GM12878 (cell line): Measurements from ENCODE around the gene UXS1. TPM values are rescaled to one million over a fixed set of nuclear protein-coding genes. Genes with fewer than 3 reads are reported as not detected.

Experiments used
- ATAC-seq: fragments of 200-7000 bp; cut with Tn5 transposase; 3 replicates; pipeline ENCODE4 v1.9.1; 2020; ENCODE audit warnings: mild to moderate bottlenecking, moderate library complexity
- BruUV-seq: library from RNA; stranded (reverse); fragments of 400-500 nt; replicated peaks from 2 replicates; lab custom pipeline; 2021; lab: Mats Ljungman, UMichigan
- CTCF ChIA-PET: fragments of 300-600 bp; sonication (Branson Sonifier 250); formaldehyde crosslinking; extraction: SDS; loops from one replicate; lab custom pipeline; 2021; ENCODE audit warnings: inconsistent platforms; lab: Yijun Ruan, JAX
- POLR2A ChIA-PET: fragments of 350-600 bp; formaldehyde crosslinking; extraction: SDS; loops from one replicate; lab custom pipeline; 2021; ENCODE audit warnings: inconsistent platforms; lab: Charles Lee
- RAD21 ChIA-PET: fragments of 300-600 bp; sonication (Branson Sonifier 250); formaldehyde crosslinking; loops from one replicate; lab custom pipeline; 2023; ENCODE audit warnings: antibody characterized with exemption; ENCODE audit not compliant: unreplicated experiment; lab: Charles Lee
- SMC1A ChIA-PET: fragments of 300-600 bp; sonication (Branson Sonifier 250); formaldehyde crosslinking; loops from one replicate; lab custom pipeline; 2023; ENCODE audit not compliant: unreplicated experiment, uncharacterized antibody; lab: Charles Lee
- DNase-seq: peaks from one replicate; pipeline ENCODE4 v3.0.0-alpha.2; 2011; ENCODE audit warnings: low read depth, low spot score
- FAIRE-seq: peaks from 3 replicates; lab custom pipeline; 2011; peaks lifted over from hg19 to GRCh38; lab: Jason Lieb, UNC
- H2AFZ ChIP-seq: 2 replicates; pipeline ENCODE4 v1.6.0; 2011; ENCODE audit warnings: low read depth, low read length, control low read depth; ENCODE audit not compliant: control insufficient read depth
- H3K27ac ChIP-seq: 2 replicates; pipeline ENCODE4 v1.5.1; 2011; ENCODE audit warnings: control low read depth; ENCODE audit not compliant: control insufficient read depth, insufficient read depth
- H3K27me3 ChIP-seq, 2 experiments: replicated peaks in 1 of 2; 2 replicates each; pipeline versions ENCODE4 v1.6.0 to v1.6.1; 2011; ENCODE audit warnings: low read length in 1 of 2; ENCODE audit not compliant: control insufficient read depth in 2 of 2, insufficient read depth in 2 of 2
- H3K36me3 ChIP-seq, 2 experiments: 2 replicates each; pipeline ENCODE4 v1.5.1; 2011; ENCODE audit warnings: low read length in 1 of 2; ENCODE audit not compliant: control insufficient read depth in 2 of 2, insufficient read depth in 2 of 2
- H3K4me1 ChIP-seq: 2 replicates; pipeline ENCODE4 v1.6.1; 2011; ENCODE audit warnings: mild to moderate bottlenecking, low read length, moderate library complexity, mixed read lengths; ENCODE audit not compliant: control insufficient read depth, insufficient read depth
- H3K4me2 ChIP-seq: 2 replicates; pipeline ENCODE4 v1.6.0; 2011; ENCODE audit warnings: control low read depth; ENCODE audit not compliant: control insufficient read depth, insufficient read depth
- H3K4me3 ChIP-seq: fragments of 200-600 bp; sonication (generic); 2 replicates; pipeline ENCODE4 v1.5.1; 2016
- H3K79me2 ChIP-seq: 2 replicates; pipeline ENCODE4 v1.6.0; 2011; ENCODE audit warnings: low read length; ENCODE audit not compliant: control insufficient read depth, insufficient read depth
- H3K9ac ChIP-seq: 2 replicates; pipeline ENCODE4 v1.8.0; 2011; ENCODE audit warnings: low read length, control low read depth, mixed read lengths; ENCODE audit not compliant: control insufficient read depth, insufficient read depth
- H3K9me3 ChIP-seq: replicated peaks from 3 replicates; pipeline ENCODE4 v1.5.1; 2011; ENCODE audit warnings: mild to moderate bottlenecking, low read length; ENCODE audit not compliant: control insufficient read depth, insufficient read depth
- H4K20me1 ChIP-seq: 2 replicates; pipeline ENCODE4 v1.6.0; 2011; ENCODE audit not compliant: control insufficient read depth, insufficient read depth
- BCL11A ChIP-seq: IDR thresholded peaks from 2 replicates; pipeline ENCODE4 v1.6.1; 2011; ENCODE audit warnings: low read depth, low read length
- CHD1 ChIP-seq: IDR thresholded peaks from 2 replicates; pipeline ENCODE4 v1.6.1; 2012; ENCODE audit warnings: low read depth, low read length, improper control_type of control experiment
- E2F8 ChIP-seq: fragments of 450-650 bp; IDR thresholded peaks from 2 replicates; pipeline ENCODE4 v1.6.1; 2018; ENCODE audit warnings: mild to moderate bottlenecking, low read depth, moderate library complexity; ENCODE audit not compliant: partially characterized antibody
- GATAD2B ChIP-seq: fragments of 450-650 bp; conservative IDR thresholded peaks from 2 replicates; pipeline ENCODE4 v1.6.1; 2017; ENCODE audit warnings: low read depth, mild to moderate bottlenecking, moderate library complexity
- HDGF ChIP-seq: fragments of 450-650 bp; IDR thresholded peaks from 2 replicates; pipeline ENCODE4 v1.6.1; 2016; ENCODE audit warnings: antibody characterized with exemption
- HSF1 ChIP-seq: fragments of 150-350 bp; IDR thresholded peaks from 2 replicates; pipeline ENCODE4 v1.6.1; 2014; ENCODE audit warnings: mild to moderate bottlenecking, low read depth, low read length
- MEF2B ChIP-seq: fragments of 450-650 bp; IDR thresholded peaks from 2 replicates; pipeline ENCODE4 v1.6.1; 2018; ENCODE audit warnings: mild to moderate bottlenecking, moderate library complexity; ENCODE audit not compliant: partially characterized antibody, poor library complexity, severe bottlenecking
- NR2C2 ChIP-seq: IDR thresholded peaks from 2 replicates; pipeline ENCODE4 v1.6.1; 2011; ENCODE audit warnings: borderline replicate concordance, low read depth; ENCODE audit not compliant: control insufficient read depth, insufficient read length
- PAX5 ChIP-seq: IDR thresholded peaks from 2 replicates; pipeline ENCODE4 v1.6.1; 2011; ENCODE audit warnings: low read depth, low read length, borderline replicate concordance
- RB1 ChIP-seq: fragments of 450-650 bp; formaldehyde crosslinking; IDR thresholded peaks from 2 replicates; pipeline ENCODE4 v1.6.1; 2017; ENCODE audit warnings: mild to moderate bottlenecking, borderline replicate concordance
- SIN3A ChIP-seq: IDR thresholded peaks from 2 replicates; pipeline ENCODE4 v1.6.1; 2012; ENCODE audit warnings: low read depth, low read length, improper control_type of control experiment
- SREBF2 ChIP-seq: IDR thresholded peaks from 2 replicates; pipeline ENCODE4 v1.6.1; 2012; ENCODE audit warnings: mild to moderate bottlenecking, low read length
- YBX1 ChIP-seq: fragments of 450-650 bp; IDR thresholded peaks from 2 replicates; pipeline ENCODE4 v1.6.1; 2016; ENCODE audit warnings: antibody characterized with exemption
- ZNF384 ChIP-seq: IDR thresholded peaks from 2 replicates; pipeline ENCODE4 v1.6.1; 2012; ENCODE audit warnings: low read depth, mild to moderate bottlenecking, low read length, improper control_type of control experiment, borderline replicate concordance
- WGBS: methylation state at CpG from one replicate; pipeline ENCODE4 v1.1.6; 2016; ENCODE audit warnings: low lambda C conversion rate; ENCODE audit not compliant: insufficient replicate concordance, insufficient coverage; ENCODE audit errors: missing lambda C conversion rate; 5-methylcytosine and 5-hydroxymethylcytosine counted together
- in situ Hi-C: fragments of 300-500 bp; cut with MboI; formaldehyde crosslinking; loops from 9 replicates; pipeline ENCODE4 v1.14.3; 2018; ENCODE audit warnings: mixed read lengths
- intact Hi-C: fragments of 100-400 bp; cut with micrococcal nuclease; formaldehyde crosslinking; loops from one replicate; pipeline ENCODE4 v1.14.2; 2022; ENCODE audit not compliant: unreplicated experiment
- polyA plus RNA-seq, 11 experiments: library from polyadenylated mRNA; depleted of rRNA in 4 of 11; unstranded in 6 of 11; stranded (reverse) in 5 of 11; fragments of >200 nt; fragmentation: Nextera tagmentation in 4 of 11; fragmentation: Illumina TruSeq in 1 of 11; extraction: Ambion mirVana in 4 of 11; extraction: Trizol in 1 of 11; gene quantifications; 1 replicate in 1 of 11; 2 replicates in 10 of 11; pipeline versions ENCODE4 v1.2.1 to v1.2.3, GENCODE V29; 2011 to 2016; ENCODE audit warnings: inconsistent platforms in 2 of 11, missing spikeins in 2 of 11, low read depth in 1 of 11
- total RNA-seq, 4 experiments: library from RNA; depleted of rRNA in 3 of 4; stranded (reverse); fragments of >200 nt in 3 of 4; fragmentation: Illumina TruSeq in 1 of 4; extraction: Trizol in 1 of 4; gene quantifications; 2 replicates each; pipeline versions ENCODE4 v1.2.1 to v1.2.3, GENCODE V29; 2013 to 2021
- TF ChIP-seq, protein P1 (sequence below): fragments of 150-350 bp; IDR thresholded peaks from 2 replicates; pipeline ENCODE4 v1.6.1; 2016; ENCODE audit warnings: low read depth, low read length

The UXS1 gene
- total and polyA plus RNA-seq, 10 of the 15 experiments (the other 5 are each of a cell fraction or from before 2014, with no cell fraction given): 6.0 to 25.4 (median 24.0) TPM

DNA sequence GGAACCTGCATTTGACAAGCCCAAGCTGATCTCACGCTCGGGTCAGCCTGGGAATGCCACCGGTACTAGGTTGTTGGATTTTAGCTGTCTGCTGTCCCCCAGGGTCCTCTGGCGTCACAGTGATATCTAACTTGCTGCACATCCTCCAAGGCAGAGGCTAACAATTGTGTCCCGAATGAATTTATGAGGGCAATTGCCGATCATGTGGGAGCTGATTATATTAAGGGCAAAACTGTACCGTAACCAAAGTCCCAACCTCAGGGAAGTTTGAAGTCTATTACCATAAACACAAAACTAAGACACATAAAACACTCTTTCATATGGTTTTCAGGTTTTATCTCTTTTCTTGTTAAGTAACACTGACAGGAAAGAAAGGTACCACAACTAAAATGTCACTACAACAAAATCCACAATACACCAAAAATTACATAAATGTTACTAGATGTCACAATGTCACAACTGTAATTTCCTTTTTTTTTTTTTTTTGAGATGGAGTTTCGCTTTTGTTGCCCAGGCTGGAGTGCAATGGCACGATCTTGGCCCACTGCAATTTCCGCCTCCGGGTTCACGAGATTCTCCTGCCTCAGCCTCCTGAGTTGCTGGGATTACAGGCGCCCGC, 6.7 kb downstream of the UXS1 start:
- no peaks in the 10 kb centered on the region for H3K36me3 ChIP-seq
- in situ Hi-C loops: loop anchor here (10.0 kb wide), 1 partner anchor 843 kb away; no protein-coding TSS in a partner anchor
- FAIRE-seq (no peak), DNase-seq (no peak), ATAC-seq (no peak)
- no peaks in the 10 kb centered on the region for H4K20me1 ChIP-seq
- WGBS: 93% methylated on average over 14 of the region's 14 CpGs
- no peak overlapping the region for H2AFZ ChIP-seq
- ChIA-PET POLR2A (no interaction called here), SMC1A (no interaction called here), RAD21 (no interaction called here), CTCF (no interaction called here)
- H3K79me2 ChIP-seq: peaks cover 56% of the 10 kb centered on the region
- intact Hi-C loops: no loop called here
- no peaks in the 10 kb centered on the region for H3K9me3 ChIP-seq
- no peak overlapping the region for H3K4me2 ChIP-seq
- H3K9ac ChIP-seq: no peak overlapping the region
- BruUV-seq: no TSS peak
- H3K27ac ChIP-seq: no peak overlapping the region
- peaks cover 18% of the 10 kb centered on the region for H3K4me1 ChIP-seq
- H3K4me3 ChIP-seq: no peak overlapping the region
- H3K27me3 ChIP-seq: no peaks in the 10 kb centered on the region
- no peak for TF ChIP-seq ZNF384
- TF ChIP-seq BCL11A: no peak
- TF ChIP-seq CHD1: no peak
- no peak for TF ChIP-seq SREBF2
- TF ChIP-seq, protein P1, sequence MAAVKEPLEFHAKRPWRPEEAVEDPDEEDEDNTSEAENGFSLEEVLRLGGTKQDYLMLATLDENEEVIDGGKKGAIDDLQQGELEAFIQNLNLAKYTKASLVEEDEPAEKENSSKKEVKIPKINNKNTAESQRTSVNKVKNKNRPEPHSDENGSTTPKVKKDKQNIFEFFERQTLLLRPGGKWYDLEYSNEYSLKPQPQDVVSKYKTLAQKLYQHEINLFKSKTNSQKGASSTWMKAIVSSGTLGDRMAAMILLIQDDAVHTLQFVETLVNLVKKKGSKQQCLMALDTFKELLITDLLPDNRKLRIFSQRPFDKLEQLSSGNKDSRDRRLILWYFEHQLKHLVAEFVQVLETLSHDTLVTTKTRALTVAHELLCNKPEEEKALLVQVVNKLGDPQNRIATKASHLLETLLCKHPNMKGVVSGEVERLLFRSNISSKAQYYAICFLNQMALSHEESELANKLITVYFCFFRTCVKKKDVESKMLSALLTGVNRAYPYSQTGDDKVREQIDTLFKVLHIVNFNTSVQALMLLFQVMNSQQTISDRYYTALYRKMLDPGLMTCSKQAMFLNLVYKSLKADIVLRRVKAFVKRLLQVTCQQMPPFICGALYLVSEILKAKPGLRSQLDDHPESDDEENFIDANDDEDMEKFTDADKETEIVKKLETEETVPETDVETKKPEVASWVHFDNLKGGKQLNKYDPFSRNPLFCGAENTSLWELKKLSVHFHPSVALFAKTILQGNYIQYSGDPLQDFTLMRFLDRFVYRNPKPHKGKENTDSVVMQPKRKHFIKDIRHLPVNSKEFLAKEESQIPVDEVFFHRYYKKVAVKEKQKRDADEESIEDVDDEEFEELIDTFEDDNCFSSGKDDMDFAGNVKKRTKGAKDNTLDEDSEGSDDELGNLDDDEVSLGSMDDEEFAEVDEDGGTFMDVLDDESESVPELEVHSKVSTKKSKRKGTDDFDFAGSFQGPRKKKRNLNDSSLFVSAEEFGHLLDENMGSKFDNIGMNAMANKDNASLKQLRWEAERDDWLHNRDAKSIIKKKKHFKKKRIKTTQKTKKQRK: no peak
- TF ChIP-seq RB1: no peak
- TF ChIP-seq PAX5: no peak
- no peak for TF ChIP-seq YBX1
- no peak for TF ChIP-seq E2F8
- TF ChIP-seq MEF2B: no peak
- TF ChIP-seq HSF1: no peak
- no peak for TF ChIP-seq GATAD2B
- TF ChIP-seq SIN3A: no peak
- TF ChIP-seq NR2C2: no peak
- TF ChIP-seq HDGF: no peak
